ENCODE results near the gene CFAP70.
"Not testable (repeated sequence)": the region's sequence is repeated elsewhere in the genome, so short reads cannot be mapped to it uniquely, and the experiment has no call there.

Gene CFAP70

GRCh38 chr10:73281097-73281496 lies 77.6 kb downstream of the CFAP70 start:
- DNase-seq (ENCODE audit: low read depth): no peak
- H3K4me3 ChIP-seq (ENCODE audit: low read length): no peak overlapping the region
- TF ChIP-seq CTCF (IDR thresholded peaks at IDR 0.05; ENCODE audit: insufficient read depth, low read depth, low read length, missing control alignments): no peak

GRCh38 chr10:73264423-73264822 lies 94.2 kb downstream of the CFAP70 start:
- TF ChIP-seq CTCF (IDR thresholded peaks at IDR 0.05; ENCODE audit: insufficient read depth, low read depth, low read length, missing control alignments): no peak
- no peak for DNase-seq (ENCODE audit: low read depth)
- H3K4me3 ChIP-seq (ENCODE audit: low read length): no peak overlapping the region

DNA sequence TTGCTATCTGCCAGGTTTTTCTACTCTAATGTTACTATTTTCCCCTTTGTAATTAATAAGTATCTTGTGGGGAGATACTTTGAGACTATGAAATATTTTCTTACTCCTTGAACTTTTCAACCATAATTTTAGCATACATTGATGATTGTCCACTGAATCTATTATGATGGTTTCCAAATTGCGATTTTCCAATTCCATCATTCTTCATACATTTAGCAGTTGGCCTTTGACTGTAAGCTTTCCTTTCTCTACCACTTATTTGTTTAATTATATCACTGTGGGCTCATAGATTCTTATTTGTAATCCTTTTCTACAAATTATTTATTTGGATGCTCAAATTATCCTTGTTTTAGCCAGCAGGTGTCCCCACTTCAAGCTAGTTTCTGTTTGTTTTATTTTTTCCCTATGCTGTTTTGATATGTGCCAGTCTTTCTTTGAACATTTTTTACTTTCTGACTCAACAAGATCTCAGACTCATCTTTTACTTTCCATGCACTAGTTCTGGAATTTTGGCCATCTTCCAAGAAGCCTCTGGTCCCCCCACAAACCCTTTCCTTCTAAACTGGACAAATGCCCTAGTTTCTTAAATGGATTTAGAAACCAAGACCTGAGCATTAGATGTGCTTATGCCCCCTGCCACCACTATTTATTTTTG lies 94.8 kb downstream of the CFAP70 start:
- H3K4me3 ChIP-seq (ENCODE audit: low read length): no peak overlapping the region
- DNase-seq (ENCODE audit: low read depth): peak; percentile 41
- TF ChIP-seq CTCF (IDR thresholded peaks at IDR 0.05; ENCODE audit: insufficient read depth, low read depth, low read length, missing control alignments): peak; percentile 55

DNA sequence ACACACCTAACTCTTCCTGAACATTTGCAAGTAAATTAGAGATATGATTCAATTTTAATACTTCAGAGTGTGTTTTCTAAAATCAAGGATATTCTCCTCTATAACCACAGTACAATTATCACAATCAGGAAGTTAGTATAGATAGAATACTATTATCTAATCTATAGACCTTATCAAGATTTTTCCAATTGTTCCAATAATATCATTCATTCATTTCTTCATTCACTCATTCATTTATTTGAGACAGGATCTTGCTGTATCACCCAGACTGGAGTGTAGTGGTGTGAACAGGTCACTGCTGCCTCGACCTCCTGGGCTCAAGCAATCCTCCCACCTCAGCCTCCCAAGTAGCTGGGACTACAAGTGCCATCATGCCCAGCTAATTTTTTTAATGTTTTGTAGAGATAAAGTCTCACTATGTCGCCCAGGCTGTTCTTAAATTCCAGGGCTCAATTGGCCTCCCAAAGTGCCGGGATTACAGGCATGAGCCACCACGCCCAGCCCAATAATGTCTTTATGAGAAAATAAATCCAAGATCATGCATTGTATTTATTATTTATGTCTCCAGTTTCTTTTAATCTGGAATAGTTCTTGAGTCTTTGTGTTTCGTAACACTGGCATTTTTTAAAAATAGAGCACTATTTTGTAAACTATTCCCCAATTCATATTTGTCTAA lies 95.6 kb downstream of the CFAP70 start:
- no peak for TF ChIP-seq CTCF (IDR thresholded peaks at IDR 0.05; ENCODE audit: insufficient read depth, low read depth, low read length, missing control alignments)
- H3K4me3 ChIP-seq (ENCODE audit: low read length): no peak overlapping the region
- no peak for DNase-seq (ENCODE audit: low read depth)

DNA sequence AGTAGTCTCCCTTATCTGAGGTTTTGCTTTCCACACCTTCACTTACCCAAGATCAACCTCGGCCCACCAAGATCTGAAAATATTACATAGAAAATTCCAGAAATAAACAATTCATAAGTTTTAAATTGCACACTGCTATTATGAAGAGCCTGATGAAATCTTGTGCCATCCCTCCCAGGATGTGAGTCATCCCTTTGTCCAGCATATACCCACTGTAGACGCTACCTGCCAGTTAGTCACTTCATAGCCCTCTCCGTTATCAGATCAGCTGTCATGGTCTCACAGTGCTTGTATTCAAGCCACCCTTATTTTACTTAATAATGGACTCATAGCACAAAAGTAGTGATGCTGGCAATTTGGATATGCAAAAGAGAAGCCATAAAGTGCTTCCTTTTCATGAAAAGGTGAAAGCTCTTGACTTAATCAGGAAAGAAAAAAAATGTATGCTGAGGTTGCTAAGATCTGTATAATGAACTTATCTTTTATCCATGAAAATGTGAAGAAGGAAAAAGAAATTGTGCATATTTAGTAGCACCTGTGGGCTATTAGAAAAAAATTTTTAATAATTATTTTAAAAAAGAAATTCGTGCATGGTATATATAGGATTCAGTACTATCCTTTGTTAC lies 96.4 kb downstream of the CFAP70 start:
- peak; percentile 95 for DNase-seq (ENCODE audit: low read depth)
- no peak overlapping the region for H3K4me3 ChIP-seq (ENCODE audit: low read length)
- no peak for TF ChIP-seq CTCF (IDR thresholded peaks at IDR 0.05; ENCODE audit: insufficient read depth, low read depth, low read length, missing control alignments)

- no peak overlapping the region for H3K4me3 ChIP-seq (ENCODE audit: low read length)
- DNase-seq (ENCODE audit: low read depth): no peak
- no peak for TF ChIP-seq CTCF (IDR thresholded peaks at IDR 0.05; ENCODE audit: insufficient read depth, low read depth, low read length, missing control alignments)
These were observed 97.2 kb downstream of the CFAP70 start for GRCh38 chr10:73261362-73261995.

DNA sequence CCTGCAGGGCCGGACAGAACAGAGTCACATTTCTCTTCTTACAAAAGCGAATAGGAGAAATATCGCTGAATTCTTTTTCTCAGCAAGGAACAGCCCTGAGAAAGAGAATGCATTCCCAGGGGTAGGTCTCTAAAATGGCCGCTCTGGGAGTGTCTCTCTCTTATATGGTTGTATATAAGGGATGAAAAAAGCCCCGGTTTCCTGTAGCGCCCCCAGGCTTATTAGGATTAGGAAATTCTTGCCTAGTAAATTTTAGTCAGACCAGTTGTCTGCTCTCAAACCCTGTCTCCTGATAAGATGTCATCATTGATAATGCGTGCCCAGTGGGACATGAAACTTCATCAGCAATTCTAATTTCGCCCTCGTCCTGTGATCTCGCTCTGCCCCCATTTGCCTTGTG lies 100.1 kb downstream of the CFAP70 start:
- not testable (repeated sequence) for H3K4me3 ChIP-seq (ENCODE audit: low read length); DNase-seq (ENCODE audit: low read depth)

Data from epithelial cell of esophagus (primary cell).